Lung (tissue), 12 donors: ENCODE results near the gene SNCAIP. TPM values are rescaled to one million over a fixed set of nuclear protein-coding genes. Genes with fewer than 3 reads are reported as not detected.

Experiments used
- ATAC-seq: fragments of 200-7000 bp; cut with Tn5 transposase; one replicate; pipeline ENCODE4 v1.9.1; 2020; ENCODE audit warnings: moderate number of reproducible peaks; ENCODE audit not compliant: insufficient read depth, low FRiP score
- DNase-seq, 3 donors: peaks; one replicate each; pipeline ENCODE4 v3.0.0-alpha.2; 2013 to 2017
- H3K27ac ChIP-seq, 2 donors: one replicate each; pipeline ENCODE4 v1.5.1; 2013; ENCODE audit warnings: mild to moderate bottlenecking in 2 of 2, moderate library complexity in 2 of 2, control low read depth in 1 of 2, inconsistent platforms in 1 of 2, low read depth in 1 of 2, low read length in 1 of 2
- H3K27me3 ChIP-seq, 3 donors: one replicate each; pipeline ENCODE4 v1.5.1; 2013; ENCODE audit warnings: low read length in 2 of 3; ENCODE audit not compliant: control insufficient read depth in 3 of 3, insufficient read depth in 3 of 3
- H3K36me3 ChIP-seq, 4 donors: one replicate each; pipeline ENCODE4 v1.5.1; 2013; ENCODE audit warnings: low read length in 4 of 4, mild to moderate bottlenecking in 1 of 4, moderate library complexity in 1 of 4; ENCODE audit not compliant: control insufficient read depth in 4 of 4, insufficient read depth in 4 of 4
- H3K4me1 ChIP-seq, 5 donors: one replicate each; pipeline ENCODE4 v1.5.1; 2013; ENCODE audit warnings: low read length in 5 of 5, mild to moderate bottlenecking in 2 of 5, moderate library complexity in 1 of 5; ENCODE audit not compliant: control insufficient read depth in 5 of 5, insufficient read depth in 5 of 5
- H3K4me3 ChIP-seq: one replicate; pipeline ENCODE4 v1.5.1; 2013; ENCODE audit warnings: mild to moderate bottlenecking, control low read depth, moderate library complexity
- H3K9ac ChIP-seq, 2 donors: one replicate each; pipeline ENCODE4 v1.5.1; 2013; ENCODE audit warnings: low read length in 2 of 2, control low read depth in 1 of 2; ENCODE audit not compliant: insufficient read depth in 1 of 2
- H3K9me3 ChIP-seq, 4 donors: one replicate each; pipeline ENCODE4 v1.5.1; 2013; ENCODE audit warnings: low read length in 3 of 4, mild to moderate bottlenecking in 1 of 4, moderate library complexity in 1 of 4; ENCODE audit not compliant: control insufficient read depth in 4 of 4, insufficient read depth in 3 of 4
- CTCF ChIP-seq: IDR thresholded peaks from 2 replicates; pipeline ENCODE4 v1.5.1; 2012; ENCODE audit warnings: mild to moderate bottlenecking; ENCODE audit errors: control extremely low read depth, extremely low read depth
- WGBS, 2 donors: extraction: QIAGEN DNeasy Blood & Tissue Kit; methylation state at CpG; one replicate each; pipeline ENCODE4 v1.1.7; 2013; 5-methylcytosine and 5-hydroxymethylcytosine counted together
- polyA plus RNA-seq, 2 donors: library from polyadenylated mRNA; stranded (reverse); fragments of 200-250 nt; gene quantifications; one replicate each; pipeline ENCODE4 v1.2.1, GENCODE V29; 2013
- total RNA-seq, 2 donors: library from RNA; depleted of rRNA in 1 of 2; stranded (reverse); fragments of >200 nt in 1 of 2; gene quantifications; one replicate each; pipeline ENCODE4 v1.2.1, GENCODE V29; 2014 to 2021
- donor health status: control.
- donor health status: control.
- donor health status: Bipolar disorder and iron deficiency.
- donor health status: healthy.
- donor health status: DM: yes; HTN: yes; CAD: no.

SNCAIP gene
- total and polyA plus RNA-seq, 4 donors: 1.4 to 25.7 (median 4.7) TPM

GRCh38 chr5:122366501-122366900 lies 54.5 kb downstream of the SNCAIP start:
- Histone ChIP-seq H3K9ac (no peak overlapping the region), H3K27ac (no peak overlapping the region), H3K4me1 (peaks cover 0 to 29% (median 0%) of the 10 kb centered on the region in 5 donors), H3K4me3 (no peak overlapping the region), H3K27me3 (no peaks in the 10 kb centered on the region), H3K36me3 (no peaks in the 10 kb centered on the region), H3K9me3 (no peaks in the 10 kb centered on the region)
- WGBS, 2 donors: 96% methylated on average over 3 of the region's 3 CpGs
- TF ChIP-seq CTCF: no peak
- no peak for ATAC-seq
- DNase-seq: no peak

GRCh38 chr5:122367456-122367855 lies 55.4 kb downstream of the SNCAIP start:
- H3K9me3 ChIP-seq: no peaks in the 10 kb centered on the region
- no peak overlapping the region for H3K4me3 ChIP-seq
- DNase-seq (peak in 1 of 3 donors; percentile 77), ATAC-seq (no peak)
- H3K27me3 ChIP-seq: no peaks in the 10 kb centered on the region
- no peak overlapping the region for H3K27ac ChIP-seq
- H3K4me1 ChIP-seq: peaks cover 0 to 26% (median 0%) of the 10 kb centered on the region in 5 donors
- H3K9ac ChIP-seq: no peak overlapping the region
- no peak for TF ChIP-seq CTCF
- H3K36me3 ChIP-seq: no peaks in the 10 kb centered on the region
- 81 to 86% methylated on average over 3 of the region's 3 CpGs for WGBS, 2 donors

GRCh38 chr5:122368510-122369251 lies 56.6 kb downstream of the SNCAIP start:
- TF ChIP-seq CTCF: no peak
- no peak for ATAC-seq
- no peaks in the 10 kb centered on the region for H3K27me3 ChIP-seq
- no peak for DNase-seq
- H3K9ac ChIP-seq: no peak overlapping the region
- no peak overlapping the region for H3K27ac ChIP-seq
- H3K36me3 ChIP-seq: no peaks in the 10 kb centered on the region
- no peak overlapping the region for H3K4me3 ChIP-seq
- peaks cover 0 to 33% (median 1%) of the 10 kb centered on the region in 5 donors for H3K4me1 ChIP-seq
- no peaks in the 10 kb centered on the region for H3K9me3 ChIP-seq
- WGBS, 2 donors: 93 to 97% methylated on average over 5 of the region's 5 CpGs
